ENCODE measurements around the gene GRIK3.

GRIK3 gene

DNA sequence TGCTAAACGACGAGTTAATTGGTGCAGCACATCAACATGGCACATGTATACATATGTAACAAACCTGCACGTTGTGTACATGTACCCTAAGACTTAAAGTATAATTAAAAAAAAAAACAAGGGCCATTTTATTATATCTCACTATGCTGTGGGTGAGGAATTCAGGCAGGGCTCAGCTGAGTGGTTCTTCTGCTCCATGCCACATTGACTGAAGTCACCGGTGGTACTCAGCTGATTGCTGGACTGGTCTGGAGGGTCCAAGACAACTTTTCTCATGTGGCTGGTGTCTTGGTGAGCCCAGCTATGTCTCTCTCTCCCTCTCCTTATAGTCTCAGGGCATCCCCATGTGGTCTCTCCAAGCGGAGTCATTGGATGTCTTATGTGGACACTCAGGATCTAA, 275.0 kb downstream of the GRIK3 start:
- ChIA-PET CTCF (no interaction called here), POLR2A (no interaction called here)
- TF ChIP-seq, protein P1, sequence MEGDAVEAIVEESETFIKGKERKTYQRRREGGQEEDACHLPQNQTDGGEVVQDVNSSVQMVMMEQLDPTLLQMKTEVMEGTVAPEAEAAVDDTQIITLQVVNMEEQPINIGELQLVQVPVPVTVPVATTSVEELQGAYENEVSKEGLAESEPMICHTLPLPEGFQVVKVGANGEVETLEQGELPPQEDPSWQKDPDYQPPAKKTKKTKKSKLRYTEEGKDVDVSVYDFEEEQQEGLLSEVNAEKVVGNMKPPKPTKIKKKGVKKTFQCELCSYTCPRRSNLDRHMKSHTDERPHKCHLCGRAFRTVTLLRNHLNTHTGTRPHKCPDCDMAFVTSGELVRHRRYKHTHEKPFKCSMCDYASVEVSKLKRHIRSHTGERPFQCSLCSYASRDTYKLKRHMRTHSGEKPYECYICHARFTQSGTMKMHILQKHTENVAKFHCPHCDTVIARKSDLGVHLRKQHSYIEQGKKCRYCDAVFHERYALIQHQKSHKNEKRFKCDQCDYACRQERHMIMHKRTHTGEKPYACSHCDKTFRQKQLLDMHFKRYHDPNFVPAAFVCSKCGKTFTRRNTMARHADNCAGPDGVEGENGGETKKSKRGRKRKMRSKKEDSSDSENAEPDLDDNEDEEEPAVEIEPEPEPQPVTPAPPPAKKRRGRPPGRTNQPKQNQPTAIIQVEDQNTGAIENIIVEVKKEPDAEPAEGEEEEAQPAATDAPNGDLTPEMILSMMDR (IDR thresholded peaks at IDR 0.05; ENCODE audit: insufficient read depth, low read length, missing control alignments): no peak
- no peak overlapping the region for H3K4me3 ChIP-seq (ENCODE audit: low read depth, low read length)
- DNase-seq (ENCODE audit: low read depth, low spot score): no peak

DNA sequence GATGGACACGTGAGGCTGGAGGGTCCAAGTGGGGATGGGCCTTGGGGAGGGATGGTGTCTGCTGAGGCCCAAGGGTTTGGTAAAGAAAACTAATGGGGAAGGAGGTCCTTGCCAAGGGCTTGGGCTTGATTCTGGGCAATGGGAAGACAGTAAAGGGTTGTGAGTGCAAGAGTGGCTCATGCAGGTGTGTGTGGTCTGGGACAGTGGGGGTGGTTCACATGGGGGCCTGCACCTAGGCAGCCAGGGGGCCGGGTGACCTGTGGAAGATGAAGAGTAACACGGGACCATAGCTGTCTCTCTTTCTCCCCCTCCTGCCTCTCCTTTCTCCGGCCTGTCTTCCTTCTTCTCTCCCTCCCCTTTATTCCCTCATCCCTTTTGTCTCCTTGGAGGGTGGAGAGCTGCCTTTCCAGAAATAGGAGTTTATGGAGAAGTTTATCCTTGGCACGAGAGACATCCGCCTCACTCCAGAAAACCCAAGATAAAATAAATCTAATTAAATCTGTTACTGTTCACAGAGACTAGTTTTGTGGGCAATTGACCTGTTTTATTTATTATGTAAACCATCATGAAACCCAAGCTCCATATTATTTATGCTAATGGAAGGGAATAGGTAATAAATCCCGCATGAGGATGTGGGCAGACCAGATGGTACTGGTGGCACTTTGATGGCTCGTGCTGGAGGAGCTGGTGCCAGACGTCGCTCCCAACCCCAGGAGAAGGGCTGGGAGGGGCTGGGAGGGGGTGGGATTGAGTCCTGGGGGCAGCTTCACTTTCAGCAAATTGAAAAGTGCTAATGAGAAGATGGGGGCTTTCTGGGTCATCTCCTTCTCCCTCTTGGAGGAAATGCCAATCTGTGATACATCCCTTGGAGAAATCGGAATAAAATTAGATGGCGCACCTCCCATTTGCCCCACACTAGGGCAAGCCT, 278.7 kb downstream of the GRIK3 start:
- TF ChIP-seq, protein P1 (IDR thresholded peaks at IDR 0.05; ENCODE audit: insufficient read depth, low read length, missing control alignments): no peak
- CTCF ChIA-PET: no interaction called here
- DNase-seq (ENCODE audit: low read depth, low spot score): no peak
- POLR2A ChIA-PET: no interaction called here
- no peak overlapping the region for H3K4me3 ChIP-seq (ENCODE audit: low read depth, low read length)

- CTCF ChIA-PET: no interaction called here
- DNase-seq (ENCODE audit: low read depth, low spot score): no peak
- POLR2A ChIA-PET: no interaction called here
- no peak overlapping the region for H3K4me3 ChIP-seq (ENCODE audit: low read depth, low read length)
- TF ChIP-seq, protein P1 (IDR thresholded peaks at IDR 0.05; ENCODE audit: insufficient read depth, low read length, missing control alignments): no peak
Observed at GRCh38 chr1:36754366-36754765, 279.9 kb downstream of the GRIK3 start.

GRCh38 chr1:36753451-36753850, 280.9 kb downstream of the GRIK3 start:
- no peak overlapping the region for H3K4me3 ChIP-seq (ENCODE audit: low read depth, low read length)
- ChIA-PET POLR2A (no interaction called here), CTCF (no interaction called here)
- no peak for DNase-seq (ENCODE audit: low read depth, low spot score)
- TF ChIP-seq, protein P1 (IDR thresholded peaks at IDR 0.05; ENCODE audit: insufficient read depth, low read length, missing control alignments): no peak

DNA sequence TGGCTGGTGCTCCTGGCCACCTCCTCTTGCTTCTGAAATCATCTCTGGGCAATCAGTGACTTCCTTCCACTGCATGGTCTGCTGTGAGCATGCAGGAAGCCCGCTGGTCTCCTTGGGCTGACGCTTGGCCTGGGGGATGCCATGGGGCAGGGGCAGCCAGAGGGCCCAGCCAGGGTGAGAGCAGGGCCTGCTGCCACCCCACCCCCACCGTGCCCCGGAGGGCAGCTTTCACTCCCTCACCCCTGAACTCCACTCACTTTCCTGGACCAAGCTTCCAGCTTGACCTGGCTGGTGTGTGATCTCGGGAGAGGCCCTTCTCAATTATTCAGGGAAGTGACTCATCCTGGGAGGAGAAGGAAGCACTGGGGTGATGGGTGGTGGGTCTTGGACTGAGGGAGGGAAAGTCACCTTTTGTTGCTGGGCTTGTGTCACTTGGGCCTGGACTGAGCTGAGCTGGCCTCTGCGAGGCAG, 281.4 kb downstream of the GRIK3 start:
- no peak overlapping the region for H3K4me3 ChIP-seq (ENCODE audit: low read depth, low read length)
- no peak for DNase-seq (ENCODE audit: low read depth, low spot score)
- POLR2A ChIA-PET: no interaction called here
- TF ChIP-seq, protein P1 (IDR thresholded peaks at IDR 0.05; ENCODE audit: insufficient read depth, low read length, missing control alignments): no peak
- CTCF ChIA-PET: no interaction called here

GRCh38 chr1:36752431-36752830, 281.9 kb downstream of the GRIK3 start:
- no peak for DNase-seq (ENCODE audit: low read depth, low spot score)
- H3K4me3 ChIP-seq (ENCODE audit: low read depth, low read length): no peak overlapping the region
- POLR2A ChIA-PET: no interaction called here
- TF ChIP-seq, protein P1 (IDR thresholded peaks at IDR 0.05; ENCODE audit: insufficient read depth, low read length, missing control alignments): no peak
- CTCF ChIA-PET: no interaction called here
